Measurements from ENCODE around the gene TUBB4B.
"Not testable (repeated sequence)": the region's sequence is repeated elsewhere in the genome, so short reads cannot be mapped to it uniquely, and the experiment has no call there.

TUBB4B gene

DNA sequence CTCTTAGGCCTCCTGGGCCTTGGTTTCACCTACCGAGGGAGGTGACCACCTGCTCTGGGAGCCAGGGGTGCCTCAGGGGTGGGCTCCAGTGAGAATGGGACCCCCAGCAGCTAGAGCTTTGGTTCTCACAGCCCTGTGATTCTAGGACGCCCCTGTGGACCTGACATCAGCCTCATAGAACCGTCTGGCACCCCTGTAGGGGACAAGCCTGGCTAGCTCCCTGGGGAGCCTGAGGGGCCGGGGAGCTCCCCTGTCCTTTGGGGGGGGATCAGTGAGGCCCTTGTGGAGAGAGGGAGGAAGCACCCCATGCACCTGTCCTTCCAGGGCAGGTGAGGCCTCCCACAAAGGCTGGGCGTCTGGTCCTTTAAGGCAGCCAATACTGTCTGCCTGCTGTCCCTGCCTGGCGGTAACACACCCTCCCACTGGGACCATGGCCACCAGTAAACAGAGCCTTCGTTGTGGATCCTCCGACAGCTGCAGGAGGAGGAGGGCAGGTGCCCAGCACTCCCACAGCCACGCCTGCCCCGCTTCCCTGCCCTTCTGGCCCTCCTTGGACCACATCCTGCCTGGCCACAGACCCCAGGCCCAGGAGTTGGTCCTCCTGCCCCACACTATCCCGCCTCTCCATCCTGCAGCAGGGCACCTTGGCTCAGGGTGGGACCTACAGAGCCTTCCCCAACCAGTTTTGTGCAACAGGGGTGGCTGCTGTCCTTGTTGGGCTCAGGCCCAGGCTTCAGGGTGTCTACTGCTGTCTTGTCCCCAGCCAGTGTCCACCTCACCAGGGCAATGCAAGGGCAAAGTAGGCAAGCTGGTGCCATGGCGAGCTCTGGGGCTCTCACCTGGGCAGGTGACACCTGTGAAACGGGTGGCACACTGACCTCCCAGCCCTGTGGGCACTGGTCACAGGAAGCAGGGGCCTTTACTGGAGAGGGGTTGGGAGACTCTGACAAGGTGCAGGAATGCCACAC, 3.0 kb upstream of the TUBB4B start:
- DNase-seq: no peak

DNA sequence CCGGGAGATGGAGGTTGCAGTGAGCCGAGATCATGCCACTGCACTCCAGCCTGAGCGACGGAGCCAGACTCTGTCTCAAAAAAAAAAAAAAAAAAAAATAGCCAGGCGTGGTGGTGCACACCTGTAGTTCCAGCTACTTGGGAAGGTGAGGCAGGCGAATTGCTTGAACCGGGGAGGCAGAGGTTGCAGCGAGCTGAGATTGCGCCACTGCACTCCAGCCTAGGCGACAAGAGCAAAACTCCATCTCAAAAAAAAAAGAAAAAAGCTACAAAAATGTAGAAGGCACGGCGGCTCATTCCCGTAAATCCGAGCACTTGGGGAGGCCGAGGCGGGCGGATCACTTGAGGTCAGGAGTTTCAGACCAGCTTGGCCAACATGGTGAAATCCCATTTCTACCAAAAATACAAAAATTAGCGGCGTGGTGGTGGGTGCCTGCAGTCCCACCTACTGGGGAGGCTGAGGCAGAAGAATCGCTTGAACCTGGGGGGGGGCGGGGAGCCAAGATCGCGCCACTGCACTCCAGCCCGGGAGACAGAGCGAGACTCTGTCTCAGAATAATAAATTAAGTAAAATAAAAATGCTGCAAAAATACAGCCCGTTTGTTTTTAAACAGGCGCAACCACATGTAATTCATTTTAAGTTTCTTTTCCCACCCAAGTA, 1.4 kb upstream of the TUBB4B start:
- DNase-seq: not testable (repeated sequence)

DNA sequence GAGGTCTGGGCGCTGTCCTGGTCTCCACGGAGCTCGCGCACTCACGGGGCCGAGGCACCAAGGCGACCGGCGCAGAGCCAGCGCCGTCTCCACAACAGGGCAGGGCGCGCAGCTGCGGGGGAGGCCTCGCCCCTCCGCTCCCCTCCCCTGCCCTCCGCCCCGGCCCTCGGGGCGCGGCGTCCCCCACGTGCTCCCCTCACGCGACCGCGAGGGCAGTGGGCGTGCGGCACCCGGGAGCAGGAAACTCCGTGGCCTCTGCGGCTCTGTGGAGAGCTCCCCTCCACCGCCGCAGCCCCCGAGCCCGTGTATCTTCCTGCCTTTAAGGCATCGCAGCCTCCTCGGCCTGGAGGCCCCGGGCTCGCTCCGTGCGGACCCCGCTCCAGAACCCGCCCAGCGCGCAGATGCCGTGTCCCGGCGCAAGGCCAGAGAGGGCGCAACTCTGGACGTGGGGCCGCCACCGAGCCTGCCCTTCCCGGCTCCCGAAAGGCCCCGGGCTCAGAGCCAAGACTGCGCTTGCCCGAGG, 708 bp upstream of the TUBB4B start:
- peak; percentile 54 for DNase-seq

DNA sequence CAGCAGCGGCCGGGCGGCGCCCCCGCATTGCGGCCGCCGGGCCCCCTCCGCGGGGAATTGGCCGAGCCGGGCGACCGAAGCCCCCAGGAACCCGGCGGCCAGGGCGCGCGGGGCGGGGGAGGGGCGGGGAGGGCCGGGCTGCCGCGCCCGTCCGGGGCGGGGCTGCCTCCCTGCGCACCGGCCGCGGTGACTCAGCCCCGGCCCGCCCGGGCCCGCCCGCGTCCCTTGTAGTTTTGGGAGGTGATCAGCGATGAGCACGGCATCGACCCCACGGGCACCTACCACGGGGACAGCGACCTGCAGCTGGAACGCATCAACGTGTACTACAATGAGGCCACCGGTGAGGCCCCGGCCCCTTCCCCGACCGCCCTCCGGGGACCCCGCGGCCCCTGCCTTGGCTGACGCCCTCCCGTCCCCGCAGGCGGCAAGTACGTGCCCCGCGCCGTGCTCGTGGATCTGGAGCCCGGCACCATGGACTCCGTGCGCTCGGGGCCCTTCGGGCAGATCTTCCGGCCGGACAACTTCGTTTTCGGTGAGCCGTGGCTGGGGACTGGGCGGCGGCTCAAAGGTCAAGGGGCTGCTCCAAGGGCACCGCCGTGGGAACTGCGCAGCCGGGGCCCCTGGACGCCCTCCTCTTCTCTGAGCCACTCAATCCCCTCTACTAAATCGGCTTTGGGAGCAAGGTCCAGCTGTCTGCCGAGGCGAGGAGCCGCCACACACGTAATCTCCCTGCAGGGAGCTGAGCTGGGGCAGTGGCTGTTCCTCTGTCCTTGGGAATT, 592 bp downstream of the TUBB4B start:
- DNase-seq: peak; percentile 70

DNA sequence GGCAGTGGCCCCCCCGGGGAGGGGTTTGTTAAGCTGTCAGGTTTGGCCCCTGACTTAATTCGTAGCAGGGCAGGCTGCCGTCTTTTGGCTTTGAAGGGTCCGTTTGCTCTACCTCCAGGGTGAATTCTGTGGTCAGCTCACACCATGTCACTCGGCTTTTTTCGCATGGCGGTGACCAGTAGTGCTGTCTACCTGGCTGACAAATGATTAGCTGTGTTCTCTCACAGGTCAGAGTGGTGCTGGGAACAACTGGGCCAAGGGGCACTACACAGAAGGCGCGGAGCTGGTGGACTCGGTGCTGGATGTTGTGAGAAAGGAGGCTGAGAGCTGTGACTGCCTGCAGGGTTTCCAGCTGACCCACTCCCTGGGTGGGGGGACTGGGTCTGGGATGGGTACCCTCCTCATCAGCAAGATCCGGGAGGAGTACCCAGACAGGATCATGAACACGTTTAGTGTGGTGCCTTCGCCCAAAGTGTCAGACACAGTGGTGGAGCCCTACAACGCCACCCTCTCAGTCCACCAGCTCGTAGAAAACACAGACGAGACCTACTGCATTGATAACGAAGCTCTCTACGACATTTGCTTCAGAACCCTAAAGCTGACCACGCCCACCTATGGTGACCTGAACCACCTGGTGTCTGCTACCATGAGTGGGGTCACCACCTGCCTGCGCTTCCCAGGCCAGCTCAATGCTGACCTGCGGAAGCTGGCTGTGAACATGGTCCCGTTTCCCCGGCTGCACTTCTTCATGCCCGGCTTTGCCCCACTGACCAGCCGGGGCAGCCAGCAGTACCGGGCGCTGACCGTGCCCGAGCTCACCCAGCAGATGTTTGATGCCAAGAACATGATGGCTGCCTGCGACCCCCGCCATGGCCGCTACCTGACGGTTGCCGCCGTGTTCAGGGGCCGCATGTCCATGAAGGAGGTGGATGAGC, 1.4 kb downstream of the TUBB4B start:
- DNase-seq: no peak

DNA sequence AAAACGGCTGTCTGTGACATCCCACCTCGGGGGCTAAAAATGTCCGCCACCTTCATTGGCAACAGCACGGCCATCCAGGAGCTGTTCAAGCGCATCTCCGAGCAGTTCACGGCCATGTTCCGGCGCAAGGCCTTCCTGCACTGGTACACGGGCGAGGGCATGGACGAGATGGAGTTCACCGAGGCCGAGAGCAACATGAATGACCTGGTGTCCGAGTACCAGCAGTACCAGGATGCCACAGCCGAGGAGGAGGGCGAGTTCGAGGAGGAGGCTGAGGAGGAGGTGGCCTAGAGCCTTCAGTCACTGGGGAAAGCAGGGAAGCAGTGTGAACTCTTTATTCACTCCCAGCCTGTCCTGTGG, 2.2 kb downstream of the TUBB4B start:
- DNase-seq: not testable (repeated sequence)

DNA sequence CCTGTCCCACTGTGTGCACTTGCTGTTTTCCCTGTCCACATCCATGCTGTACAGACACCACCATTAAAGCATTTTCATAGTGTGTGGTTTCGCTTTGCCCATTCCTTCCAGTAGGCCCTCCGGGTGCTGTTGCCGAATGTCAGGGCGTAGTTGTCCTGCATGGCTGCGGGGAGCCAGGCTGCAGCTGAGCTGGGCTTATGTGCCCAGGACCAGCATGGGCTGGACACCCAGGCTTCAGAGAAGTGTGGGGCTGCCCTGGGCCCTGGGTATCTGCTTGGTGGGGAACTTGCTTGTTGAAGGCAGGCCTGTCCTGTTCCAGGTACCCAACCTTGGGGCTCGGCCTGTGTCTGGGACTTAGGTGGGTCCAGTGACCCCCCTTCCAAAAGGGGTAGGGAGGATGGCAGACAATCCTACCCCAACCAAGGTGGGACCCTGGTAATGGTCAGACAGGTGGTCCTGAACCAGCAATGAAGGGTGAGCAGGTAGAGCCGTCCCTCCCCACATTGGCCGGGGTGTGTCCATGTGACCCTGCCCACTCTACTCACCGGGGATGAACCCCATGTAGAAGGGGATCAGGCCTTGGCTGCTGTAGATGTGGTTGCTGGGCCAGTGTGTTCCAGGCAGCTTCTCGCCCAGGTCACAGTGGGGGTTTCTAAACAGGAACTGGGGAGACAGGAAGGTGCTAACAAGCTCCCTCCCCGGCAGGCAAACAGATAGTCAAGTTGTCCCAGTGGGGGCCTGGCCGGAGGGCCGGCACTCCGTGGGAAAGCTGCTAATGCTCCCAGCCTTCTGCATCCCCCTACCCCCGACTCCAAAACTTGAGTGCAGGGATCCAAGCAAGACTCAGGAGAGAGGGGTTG, 2.8 kb downstream of the TUBB4B start:
- no peak for DNase-seq

DNA sequence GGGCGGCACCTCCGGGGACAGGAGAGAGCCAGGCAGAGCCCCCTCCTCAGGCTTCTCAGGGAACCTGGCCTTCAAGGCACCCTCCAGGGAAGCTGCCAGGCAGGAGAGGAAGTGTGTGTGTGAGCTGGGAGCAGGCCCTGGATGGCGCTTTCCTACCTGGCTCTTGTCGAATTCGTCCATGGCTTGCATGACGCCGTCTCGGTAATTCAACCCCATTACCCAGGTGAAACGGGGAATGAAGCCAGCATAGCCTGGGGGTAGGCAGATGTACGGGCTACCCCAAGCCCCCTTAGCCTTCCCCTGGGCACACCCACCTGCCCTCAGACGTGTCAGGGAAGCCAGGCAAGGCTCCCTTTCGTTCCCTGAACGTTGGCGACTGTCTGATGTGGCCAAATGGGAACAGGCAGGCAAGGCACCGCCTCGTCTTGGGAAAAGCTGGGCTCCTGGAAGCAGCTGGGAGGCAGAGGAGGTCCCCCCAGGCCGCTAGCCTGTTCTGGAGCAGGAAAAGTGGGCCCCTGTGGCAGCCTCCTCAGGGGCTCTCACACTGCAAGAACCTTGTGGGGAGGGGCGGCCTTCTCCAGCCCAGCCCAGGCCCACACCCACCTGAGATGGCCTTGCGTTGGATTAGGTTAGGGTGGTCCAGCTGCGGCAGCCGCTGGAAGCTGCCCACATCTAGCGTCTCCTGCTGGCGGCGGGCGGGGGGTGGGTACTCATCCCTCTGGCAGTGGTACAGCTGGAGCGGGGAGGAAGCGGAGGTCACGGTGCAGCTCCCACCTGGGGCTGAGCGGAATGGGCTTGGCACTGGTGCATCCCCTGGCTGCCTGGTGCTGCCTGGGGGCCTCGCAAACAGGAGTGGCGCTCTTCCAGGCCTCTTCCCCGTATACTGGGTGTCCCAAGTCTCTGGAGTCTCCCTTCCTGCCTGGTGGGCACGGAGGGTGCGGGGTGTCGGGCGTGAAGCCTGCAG, 3.7 kb downstream of the TUBB4B start:
- DNase-seq: no peak

DNA sequence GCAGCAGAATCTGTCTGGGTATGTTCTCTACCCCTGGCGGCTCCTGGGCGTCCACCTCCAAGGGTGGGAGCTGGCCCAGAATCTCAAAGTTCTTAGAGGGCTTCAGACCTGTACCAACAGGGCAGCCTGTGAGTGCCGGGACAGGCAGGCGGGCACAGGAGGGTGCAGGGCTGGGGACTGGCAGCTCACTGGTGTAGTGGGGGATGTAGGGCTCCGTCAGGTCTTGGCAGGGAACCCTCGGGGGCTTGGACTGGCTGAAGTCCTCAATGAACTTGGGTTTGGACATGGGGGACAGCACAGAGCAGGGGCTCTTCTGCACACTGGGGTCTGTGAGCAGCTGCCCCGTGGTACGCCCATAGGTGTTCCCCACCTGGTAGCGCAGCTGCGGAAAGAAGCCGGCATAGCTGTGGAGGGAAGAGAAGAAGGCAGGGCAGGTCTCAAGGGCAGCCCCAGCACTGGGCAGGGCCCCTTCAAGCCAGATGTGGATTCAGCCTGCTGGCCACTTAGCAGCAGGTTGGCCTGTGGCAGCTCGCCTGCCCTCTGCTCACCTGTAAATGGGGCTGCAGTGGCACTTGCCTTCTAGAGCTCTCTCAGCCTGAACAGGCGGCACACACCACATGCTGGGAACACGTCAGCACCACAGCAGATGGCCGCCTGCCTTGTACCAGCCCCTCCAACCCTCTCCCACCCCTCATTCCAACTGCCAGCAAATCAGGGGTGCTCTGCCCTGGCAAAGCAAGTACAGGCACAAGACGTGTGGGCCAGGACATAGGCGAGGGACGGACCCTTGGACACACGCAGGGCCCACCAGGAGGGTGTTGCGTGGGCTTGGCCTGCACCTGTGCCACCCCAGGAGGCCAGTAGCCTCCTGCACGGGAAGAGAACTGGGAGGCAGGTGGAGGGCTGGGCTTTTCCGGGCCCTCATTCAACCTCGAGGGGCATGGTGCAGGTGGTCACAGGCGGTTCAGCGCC, 4.6 kb downstream of the TUBB4B start:
- DNase-seq: no peak

DNA sequence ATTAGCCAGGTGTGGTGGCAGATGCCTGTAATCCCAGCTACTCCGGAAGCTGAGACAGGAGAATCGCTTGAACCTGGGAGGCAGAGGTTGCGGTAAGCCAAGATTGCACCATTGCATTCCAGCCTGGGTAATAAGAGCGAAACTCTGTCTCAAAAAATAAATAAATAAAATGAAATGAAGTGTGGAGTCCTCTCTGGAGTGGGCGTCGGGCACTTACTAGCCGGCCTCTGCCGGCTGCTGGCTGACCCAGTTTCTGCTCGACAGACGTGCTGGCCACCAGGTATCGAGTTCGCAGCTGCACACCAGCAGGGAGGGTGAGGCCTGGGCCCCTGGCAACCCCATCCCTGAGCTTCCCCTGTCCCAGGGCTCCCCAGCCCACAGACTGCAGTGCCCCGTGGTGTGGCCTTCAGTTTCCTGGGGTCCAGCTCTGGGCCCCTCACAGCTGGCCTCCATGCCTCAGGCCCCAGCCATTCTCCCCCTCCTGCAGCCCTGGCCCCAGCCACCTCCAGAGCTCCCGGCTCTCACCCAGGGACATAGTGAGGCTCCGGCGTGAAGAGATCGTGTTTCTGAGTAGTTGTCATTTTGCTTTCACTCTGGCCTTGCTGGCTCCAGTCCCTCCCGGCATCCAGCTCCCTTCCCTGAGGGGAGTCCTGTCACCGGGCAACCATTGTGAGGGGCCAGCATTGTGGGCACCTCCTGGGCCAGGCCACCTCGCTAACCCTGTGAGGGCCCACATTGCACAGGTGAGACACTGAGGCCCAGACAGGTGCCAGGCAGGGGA, 6.2 kb downstream of the TUBB4B start:
- no peak for DNase-seq

DNA sequence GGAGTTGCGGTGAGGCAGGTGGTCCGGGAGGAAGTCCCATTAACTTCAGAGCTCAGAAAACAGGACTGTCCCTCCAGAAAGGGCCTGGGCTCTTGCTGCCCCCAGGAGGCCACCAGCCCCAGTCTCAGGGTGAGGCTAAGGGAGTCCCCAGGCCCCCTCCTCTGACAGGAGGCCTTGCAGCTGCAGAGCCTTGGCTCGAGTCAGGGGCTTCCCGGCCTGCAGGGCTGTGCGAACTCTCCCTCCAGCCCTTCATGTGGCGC, 6.8 kb downstream of the TUBB4B start:
- DNase-seq: no peak

DNA sequence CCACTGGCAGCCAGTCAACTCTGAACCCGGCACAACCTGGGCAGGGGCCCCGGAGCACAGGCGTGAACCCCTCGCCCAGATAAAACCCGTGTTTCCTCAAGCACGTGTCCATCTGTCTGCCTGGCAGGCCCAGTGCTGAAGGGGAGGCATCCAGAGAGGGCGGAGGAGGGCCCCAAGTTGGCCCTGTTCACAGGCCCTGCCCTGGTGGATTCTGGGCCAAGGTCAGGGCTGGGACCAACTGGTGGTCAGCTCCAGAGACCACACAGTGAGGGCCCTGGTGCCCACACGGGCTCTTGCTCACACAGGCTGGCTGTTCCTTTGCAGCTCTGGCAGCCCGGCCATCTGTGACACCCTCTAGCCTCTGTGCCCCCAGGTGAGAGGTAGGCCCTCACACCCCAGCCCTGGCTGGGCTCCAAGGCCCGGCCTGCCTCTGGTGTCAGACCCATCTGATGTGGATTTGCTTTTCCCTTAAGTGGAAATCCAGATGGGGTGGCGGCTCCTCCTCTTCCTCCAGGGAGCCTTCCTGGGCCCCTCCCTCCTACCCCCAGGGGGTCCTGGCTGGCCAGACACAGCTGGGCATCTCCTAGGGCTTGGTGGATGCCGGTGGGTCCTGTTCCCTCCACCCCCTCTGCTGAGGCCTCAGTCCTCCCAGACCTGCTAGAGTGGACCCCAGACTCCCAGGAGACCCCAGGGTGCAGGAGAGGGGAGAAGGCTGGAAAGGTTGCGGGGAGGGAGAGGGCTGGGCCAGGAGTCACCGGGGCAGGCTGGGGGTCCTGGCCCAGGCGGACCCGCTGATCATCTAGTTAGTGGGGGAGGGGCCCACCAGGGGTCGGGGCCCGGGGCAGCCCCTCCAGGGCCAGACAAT, 9.5 kb downstream of the TUBB4B start:
- no peak for DNase-seq

DNA sequence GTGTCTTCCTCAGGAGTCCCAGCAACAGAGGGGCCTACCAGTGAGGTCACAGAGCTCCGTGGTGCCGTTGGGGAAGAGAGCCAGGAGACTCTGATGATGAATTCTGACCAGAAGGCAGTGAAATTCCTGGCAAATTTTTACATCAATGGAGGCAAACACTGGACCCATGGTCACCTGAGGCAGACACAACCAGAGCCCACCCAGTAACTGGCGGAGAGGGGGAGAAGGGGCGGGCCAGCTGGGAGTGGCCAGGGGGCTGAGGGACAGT, 10.0 kb downstream of the TUBB4B start, which contains the start of gene STPG3:
Gene STPG3, plus strand, starts transcription at position 93 of the 268 bp plus-strand sequence. Its CDS starts 1 bp downstream, at position 94.
- DNase-seq: no peak

DNA sequence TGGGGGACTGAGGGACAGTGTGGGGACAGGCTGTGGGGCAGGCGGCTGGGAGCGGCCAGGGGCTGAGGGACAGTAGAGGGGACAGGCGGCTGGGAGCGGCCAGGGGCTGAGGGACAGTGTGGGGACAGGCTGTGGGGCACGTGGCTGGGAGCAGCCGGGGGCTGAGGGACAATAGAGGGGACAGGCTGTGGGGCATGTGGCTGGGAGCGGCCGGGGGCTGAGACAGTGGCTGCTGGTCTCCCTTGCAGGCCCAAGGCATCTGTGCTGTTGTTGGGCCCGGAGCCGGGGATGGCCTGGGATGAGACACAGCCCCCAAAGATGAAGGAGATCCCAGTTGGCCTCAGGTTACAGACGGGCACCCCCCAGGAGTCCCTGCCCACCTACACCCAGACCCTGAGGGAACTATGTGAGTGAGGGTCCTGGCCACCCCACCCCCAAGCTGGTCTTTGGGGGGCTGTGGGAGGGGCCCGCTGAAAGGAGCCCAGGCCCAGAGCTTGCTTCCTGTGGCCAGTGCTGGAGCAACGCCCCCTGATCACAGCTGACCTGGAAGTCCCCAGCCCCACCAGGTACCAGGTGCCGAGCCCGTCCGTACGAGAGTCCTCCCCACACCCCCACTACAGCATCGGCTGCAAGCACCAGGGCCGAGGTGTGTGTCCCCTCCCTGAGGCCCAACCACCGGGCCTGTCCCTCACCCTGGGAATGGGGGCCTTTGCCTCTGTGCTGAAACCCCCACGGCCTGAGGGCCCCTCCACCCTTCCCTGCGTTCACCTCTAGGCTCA, 10.6 kb downstream of the TUBB4B start:
- no peak for DNase-seq

DNA sequence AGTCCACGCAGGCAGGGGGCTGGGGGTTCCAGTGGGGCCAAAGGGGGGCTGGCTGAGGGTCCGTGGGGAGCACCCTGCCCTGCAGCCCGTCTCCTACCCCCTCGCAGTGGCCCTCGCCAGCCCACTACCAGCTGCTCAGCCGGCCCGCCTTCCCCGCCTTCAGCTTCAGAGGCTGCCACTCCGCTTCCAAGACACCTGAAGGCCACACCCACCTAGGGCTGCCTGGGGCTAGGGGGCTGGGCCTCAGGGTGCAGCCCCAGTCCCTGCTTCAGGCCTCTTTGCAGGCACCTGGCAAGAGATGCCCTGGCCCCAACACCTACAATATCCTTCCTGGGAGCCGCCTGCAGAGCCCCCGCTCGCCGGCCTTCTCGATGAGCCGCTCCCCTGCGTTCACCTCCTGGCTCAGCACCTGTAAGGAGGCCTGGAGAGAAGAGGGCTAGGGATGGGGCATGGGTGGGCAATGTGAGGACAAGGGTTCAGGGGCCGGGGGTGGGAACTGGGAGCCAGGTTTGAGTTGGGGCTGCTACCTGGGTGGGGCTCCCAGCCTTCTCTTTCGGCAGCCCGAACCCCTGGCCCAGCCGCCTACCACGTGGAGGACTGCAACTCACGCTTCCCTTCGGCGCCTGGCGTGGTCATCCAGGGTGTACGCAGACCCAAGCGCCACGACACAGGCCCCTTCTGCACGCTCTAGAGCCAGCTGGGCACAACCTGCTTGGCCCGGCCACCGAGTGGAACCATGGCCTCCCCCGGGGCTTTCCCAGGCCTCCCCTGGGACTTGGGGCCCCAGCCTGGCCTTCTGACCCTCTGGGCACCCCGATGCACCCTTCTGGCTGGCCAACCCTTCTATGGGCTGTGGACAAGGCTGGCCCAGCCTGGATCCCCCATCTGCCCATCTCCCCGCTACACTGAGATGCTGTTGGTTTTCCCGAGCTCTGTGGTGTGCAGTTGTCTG, 11.7 kb downstream of the TUBB4B start:
- DNase-seq: no peak

Data from activated CD4-positive, alpha-beta T cell treated with anti-CD3 and anti-CD28 coated beads, Interleukin-2, amount 50 U/mL, for 1 hour (primary cell).